ENCODE measurements around the gene TJP3. TPM values are rescaled to one million over a fixed set of nuclear protein-coding genes. Genes with fewer than 3 reads are reported as not detected.

Gene TJP3
- total RNA-seq, 1 donor from 2014 or later: 14.7 TPM

GRCh38 chr19:3698386-3698950 is 9.7 kb upstream of the TJP3 start:
- Histone ChIP-seq H3K9ac (no peak overlapping the region), H3K9me3 (ENCODE audit: low read depth) (no peaks in the 10 kb centered on the region), H3K79me2 (ENCODE audit: low read depth) (peaks cover 60% of the 10 kb centered on the region), H3F3A (ENCODE audit: low read depth) (peaks cover 8% of the 10 kb centered on the region), H3K27ac (no peak overlapping the region), H3K4me2 (no peak overlapping the region), H3K36me3 (no peaks in the 10 kb centered on the region), H3K4me1 (peaks cover 9% of the 10 kb centered on the region), H2AFZ (replicated peaks) (no peak overlapping the region), H3K27me3 (no peaks in the 10 kb centered on the region), H4K20me1 (ENCODE audit: low read depth) (peaks cover 62% of the 10 kb centered on the region), H3K4me3 (no peak overlapping the region)
- TF ChIP-seq EZH2 (IDR thresholded peaks at IDR 0.05) (no peak), CTCF (IDR thresholded peaks at IDR 0.05) (no peak), EZH2phosphoT487 (IDR thresholded peaks at IDR 0.05) (no peak)
- H3K9me3 Mint-ChIP-seq: no peaks in the 10 kb centered on the region
- no peaks in the 10 kb centered on the region for H3K27me3 Mint-ChIP-seq (ENCODE audit: insufficient read depth, low read depth)
- peak overlapping the region; percentile 74 for H3K4me3 Mint-ChIP-seq
- H3K4me1 Mint-ChIP-seq: peaks cover 17% of the 10 kb centered on the region
- no peak overlapping the region for H3K27ac Mint-ChIP-seq
- no peaks in the 10 kb centered on the region for H3K36me3 Mint-ChIP-seq
- DNase-seq (ENCODE audit: low spot score): no peak

GRCh38 chr19:3698974-3699740 is 9.0 kb upstream of the TJP3 start:
- peak; percentile 39 for DNase-seq (ENCODE audit: low spot score)
- Histone ChIP-seq H3K9me3 (ENCODE audit: low read depth) (no peaks in the 10 kb centered on the region), H4K20me1 (ENCODE audit: low read depth) (peaks cover 56% of the 10 kb centered on the region), H3K4me3 (peak overlapping the region; percentile 86), H2AFZ (replicated peaks) (no peak overlapping the region), H3F3A (ENCODE audit: low read depth) (peaks cover 8% of the 10 kb centered on the region), H3K27me3 (no peaks in the 10 kb centered on the region), H3K4me2 (peak overlapping the region; percentile 90), H3K36me3 (no peaks in the 10 kb centered on the region), H3K4me1 (peaks cover 9% of the 10 kb centered on the region), H3K79me2 (ENCODE audit: low read depth) (peaks cover 56% of the 10 kb centered on the region), H3K9ac (peak overlapping the region; percentile 55), H3K27ac (no peak overlapping the region)
- H3K4me1 Mint-ChIP-seq: peaks cover 17% of the 10 kb centered on the region
- no peak for TF ChIP-seq EZH2 (IDR thresholded peaks at IDR 0.05)
- no peaks in the 10 kb centered on the region for H3K9me3 Mint-ChIP-seq
- H3K27me3 Mint-ChIP-seq (ENCODE audit: insufficient read depth, low read depth): no peaks in the 10 kb centered on the region
- no peaks in the 10 kb centered on the region for H3K36me3 Mint-ChIP-seq
- H3K27ac Mint-ChIP-seq: peak overlapping the region; percentile 33
- peak overlapping the region; percentile 92 for H3K4me3 Mint-ChIP-seq

- Histone ChIP-seq H3K27ac (no peak overlapping the region), H2AFZ (replicated peaks) (no peak overlapping the region), H3K4me2 (peak overlapping the region; percentile 90), H3K9ac (peak overlapping the region; percentile 55), H3F3A (ENCODE audit: low read depth) (peaks cover 8% of the 10 kb centered on the region), H4K20me1 (ENCODE audit: low read depth) (peaks cover 49% of the 10 kb centered on the region), H3K4me1 (peaks cover 9% of the 10 kb centered on the region), H3K9me3 (ENCODE audit: low read depth) (no peaks in the 10 kb centered on the region), H3K36me3 (no peaks in the 10 kb centered on the region), H3K4me3 (peak overlapping the region; percentile 86), H3K27me3 (no peaks in the 10 kb centered on the region), H3K79me2 (ENCODE audit: low read depth) (peaks cover 49% of the 10 kb centered on the region)
- Mint-ChIP-seq H3K27ac (no peak overlapping the region), H3K27me3 (ENCODE audit: insufficient read depth, low read depth) (no peaks in the 10 kb centered on the region), H3K4me3 (peak overlapping the region; percentile 92), H3K4me1 (peaks cover 15% of the 10 kb centered on the region), H3K9me3 (no peaks in the 10 kb centered on the region), H3K36me3 (no peaks in the 10 kb centered on the region)
- TF ChIP-seq CTCF (IDR thresholded peaks at IDR 0.05): no peak
- TF ChIP-seq EZH2phosphoT487 (IDR thresholded peaks at IDR 0.05): no peak
- no peak for TF ChIP-seq EZH2 (IDR thresholded peaks at IDR 0.05)
- DNase-seq (ENCODE audit: low spot score): no peak
Observed at GRCh38 chr19:3699741-3700241, 8.4 kb upstream of the TJP3 start.

Measured in neural progenitor cell (in vitro differentiated cells).